B cell (primary cell): ENCODE results near the gene PTPRM. TPM values are rescaled to one million over a fixed set of nuclear protein-coding genes. Genes with fewer than 3 reads are reported as not detected.

Experiments
- ATAC-seq: fragments of 200-7000 bp; cut with Tn5 transposase; one replicate; pipeline ENCODE4 v1.10.0; 2021; ENCODE audit warnings: low read depth, mild to moderate bottlenecking, moderate number of reproducible peaks, moderate library complexity
- CTCF ChIA-PET: fragments of 350-600 bp; sonication (Branson Sonifier 250); formaldehyde crosslinking; loops from one replicate; lab custom pipeline; 2021; ENCODE audit warnings: antibody characterized with exemption, inconsistent platforms; lab: Charles Lee
- POLR2A ChIA-PET: fragments of 350-600 bp; sonication (Branson Sonifier 250); formaldehyde crosslinking; loops from one replicate; lab custom pipeline; 2021; ENCODE audit warnings: antibody characterized with exemption; lab: Charles Lee
- DNase-seq: peaks from one replicate; pipeline ENCODE4 v3.0.0; 2013
- H2AFZ ChIP-seq: 2 replicates; pipeline ENCODE4 v1.6.1; 2012; ENCODE audit warnings: mild to moderate bottlenecking, low read depth, low read length; ENCODE audit not compliant: insufficient read depth, poor library complexity, severe bottlenecking
- H3K27ac ChIP-seq, 2 donors: 1 replicate in 1 of 2; 2 replicates in 1 of 2; pipeline ENCODE4 v1.5.1; 2012 to 2013; ENCODE audit warnings: low read length in 2 of 2, mild to moderate bottlenecking in 2 of 2, moderate library complexity in 1 of 2
- H3K27me3 ChIP-seq, 4 experiments: fragments of 200-600 bp in 1 of 4; sonication (generic) in 1 of 4; replicated peaks in 1 of 4; 1 replicate in 2 of 4; 2 replicates in 2 of 4; pipeline versions ENCODE4 v1.6.1 to v1.7.0; 2013 to 2016; ENCODE audit warnings: low read length in 3 of 4, mild to moderate bottlenecking in 2 of 4, mixed read lengths in 1 of 4, moderate library complexity in 1 of 4; ENCODE audit not compliant: insufficient read depth in 4 of 4, control insufficient read depth in 3 of 4; ENCODE audit errors: control extremely low read depth in 1 of 4
- H3K36me3 ChIP-seq, 2 experiments: replicated peaks in 1 of 2; 1 replicate in 1 of 2; 2 replicates in 1 of 2; pipeline versions ENCODE4 v1.6.1 to v1.7.1; 2013; ENCODE audit warnings: low read length in 1 of 2; ENCODE audit not compliant: insufficient read depth in 2 of 2, control insufficient read depth in 1 of 2; ENCODE audit errors: control extremely low read depth in 1 of 2, extremely low read depth in 1 of 2
- H3K4me1 ChIP-seq, 2 donors: fragments of 200-600 bp in 1 of 2; sonication (generic) in 1 of 2; 1 replicate in 1 of 2; 2 replicates in 1 of 2; pipeline versions ENCODE4 v1.5.1 to v1.6.1; 2013 to 2017; ENCODE audit warnings: low read length in 2 of 2; ENCODE audit not compliant: control insufficient read depth in 2 of 2, insufficient read depth in 2 of 2
- H3K4me2 ChIP-seq: replicated peaks from 2 replicates; pipeline ENCODE3; 2012; ENCODE audit warnings: mild to moderate bottlenecking, low read depth, low read length; ENCODE audit not compliant: poor library complexity, severe bottlenecking
- H3K4me3 ChIP-seq, 5 experiments: fragments of 200-600 bp in 1 of 5; sonication (generic) in 1 of 5; 1 replicate in 3 of 5; 2 replicates in 2 of 5; pipeline versions ENCODE4 v1.5.1 to v1.7.0; 2011 to 2016; ENCODE audit warnings: low read length in 4 of 5, mild to moderate bottlenecking in 4 of 5, low read depth in 2 of 5, control low read depth in 1 of 5, moderate library complexity in 1 of 5; ENCODE audit not compliant: insufficient read depth in 1 of 5; ENCODE audit errors: control extremely low read depth in 1 of 5, extremely low read depth in 1 of 5
- H3K79me2 ChIP-seq: fragments of 200-600 bp; sonication (generic); one replicate; pipeline ENCODE4 v1.6.0; 2016; ENCODE audit warnings: low read length; ENCODE audit not compliant: control insufficient read depth, insufficient read depth
- H3K9ac ChIP-seq: fragments of 200-600 bp; sonication (generic); 2 replicates; pipeline ENCODE4 v1.6.1; 2017; ENCODE audit warnings: mild to moderate bottlenecking, low read length, moderate library complexity
- H3K9me3 ChIP-seq, 3 donors: one replicate each; pipeline versions ENCODE4 v1.6.1 to v1.7.1; 2013; ENCODE audit warnings: low read length in 2 of 3; ENCODE audit not compliant: control insufficient read depth in 2 of 3, insufficient read depth in 1 of 3; ENCODE audit errors: control extremely low read depth in 1 of 3
- H4K20me1 ChIP-seq: 2 replicates; pipeline ENCODE4 v1.6.0; 2012; ENCODE audit warnings: mild to moderate bottlenecking, low read length; ENCODE audit not compliant: insufficient read depth, control insufficient read depth, poor library complexity, severe bottlenecking
- H3K27ac Mint-ChIP-seq: one replicate; pipeline ENCODE4 v1.8.0; 2021; ENCODE audit warnings: mixed read lengths
- H3K27me3 Mint-ChIP-seq: one replicate; pipeline ENCODE4 v1.8.0; 2021; ENCODE audit warnings: mixed read lengths
- H3K4me1 Mint-ChIP-seq: one replicate; pipeline ENCODE4 v1.8.0; 2021; ENCODE audit warnings: mixed read lengths
- H3K4me3 Mint-ChIP-seq: one replicate; pipeline ENCODE4 v1.8.0; 2021; ENCODE audit warnings: mixed read lengths
- H3K9me3 Mint-ChIP-seq: one replicate; pipeline ENCODE4 v1.8.0; 2022; ENCODE audit warnings: mixed read lengths; ENCODE audit not compliant: insufficient read depth
- CTCF ChIP-seq: fragments of 200-600 bp; IDR thresholded peaks from one replicate; pipeline ENCODE4 v1.8.0; 2022; ENCODE audit warnings: antibody characterized with exemption, mild to moderate bottlenecking
- EZH2 ChIP-seq: IDR thresholded peaks from 2 replicates; pipeline ENCODE4 v1.6.1; 2012; ENCODE audit warnings: borderline replicate concordance, low read depth, mild to moderate bottlenecking, moderate library complexity, low read length; ENCODE audit not compliant: insufficient read depth, poor library complexity, severe bottlenecking
- WGBS: methylation state at CpG from one replicate; pipeline ENCODE4 v1.1.5; 2013; ENCODE audit warnings: missing lambda C conversion rate; ENCODE audit not compliant: insufficient coverage; 5-methylcytosine and 5-hydroxymethylcytosine counted together
- intact Hi-C: fragments of 100-400 bp; cut with micrococcal nuclease; formaldehyde crosslinking; loops from one replicate; pipeline ENCODE4 v1.10.0; 2022
- polyA plus RNA-seq: library from polyadenylated mRNA; depleted of rRNA; stranded (reverse); fragments of >200 nt; gene quantifications from 2 replicates; pipeline ENCODE4 v1.2.3, GENCODE V29; 2012
- total RNA-seq, 2 donors: library from RNA; stranded (reverse); fragments of 120-200 nt in 1 of 2; gene quantifications; 1 replicate in 1 of 2; 2 replicates in 1 of 2; pipeline versions ENCODE4 v1.2.3 to v1.2.4, GENCODE V29; 2013 to 2022

PTPRM gene
- total and polyA plus RNA-seq, 2 donors (not counting 1 experiment from before 2014, with no cell fraction given) = 0.20 to 0.89 TPM

GRCh38 chr18:7626175-7626921 lies 59.2 kb downstream of the PTPRM start:
- ATAC-seq = no peak
- no peaks in the 10 kb centered on the region for H3K4me1 Mint-ChIP-seq
- no peak overlapping the region for H3K4me2 ChIP-seq
- no peaks in the 10 kb centered on the region for H4K20me1 ChIP-seq
- no peaks in the 10 kb centered on the region for H3K79me2 ChIP-seq
- intact Hi-C loops = no loop called here
- no peak overlapping the region for H3K27ac ChIP-seq
- H3K9me3 Mint-ChIP-seq = no peaks in the 10 kb centered on the region
- H3K9ac ChIP-seq = no peak overlapping the region
- no peaks in the 10 kb centered on the region for H3K27me3 Mint-ChIP-seq
- POLR2A ChIA-PET = no interaction called here
- no peaks in the 10 kb centered on the region for H3K4me1 ChIP-seq
- TF ChIP-seq EZH2 (no peak), CTCF (no peak)
- no peak for DNase-seq
- no peak overlapping the region for H3K4me3 ChIP-seq
- WGBS = 100% methylated on average over 2 of the region's 4 CpGs
- H3K27ac Mint-ChIP-seq = no peak overlapping the region
- H3K9me3 ChIP-seq = peaks cover 0 to 3% (median 0%) of the 10 kb centered on the region in 3 donors
- no peak overlapping the region for H3K4me3 Mint-ChIP-seq
- no peaks in the 10 kb centered on the region for H3K27me3 ChIP-seq
- no peak overlapping the region for H2AFZ ChIP-seq
- CTCF ChIA-PET = no interaction called here
- H3K36me3 ChIP-seq = no peaks in the 10 kb centered on the region

- DNase-seq (no peak), ATAC-seq (no peak)
- H3K79me2 ChIP-seq = no peaks in the 10 kb centered on the region
- H3K4me2 ChIP-seq = no peak overlapping the region
- Mint-ChIP-seq H3K9me3 (no peaks in the 10 kb centered on the region), H3K4me1 (no peaks in the 10 kb centered on the region), H3K4me3 (no peak overlapping the region), H3K27ac (no peak overlapping the region), H3K27me3 (no peaks in the 10 kb centered on the region)
- no peaks in the 10 kb centered on the region for H3K36me3 ChIP-seq
- no peaks in the 10 kb centered on the region for H4K20me1 ChIP-seq
- 85% methylated on average over 3 of the region's 5 CpGs for WGBS
- peaks cover 0 to 3% (median 0%) of the 10 kb centered on the region in 3 donors for H3K9me3 ChIP-seq
- ChIA-PET CTCF (no interaction called here), POLR2A (no interaction called here)
- no peak overlapping the region for H3K4me3 ChIP-seq
- H3K27ac ChIP-seq = no peak overlapping the region
- no peaks in the 10 kb centered on the region for H3K4me1 ChIP-seq
- H3K27me3 ChIP-seq = no peaks in the 10 kb centered on the region
- intact Hi-C loops = no loop called here
- no peak overlapping the region for H3K9ac ChIP-seq
- TF ChIP-seq EZH2 (no peak), CTCF (no peak)
- H2AFZ ChIP-seq = no peak overlapping the region
Observed at GRCh38 chr18:7626922-7627440, 59.9 kb downstream of the PTPRM start.
